DOHH2 (cell line): ENCODE measurements around the gene LLPH.

Source experiments
- H3F3A ChIP-seq: fragments of 200-600 bp; sonication (generic), shearing (Covaris generic); 2 replicates; pipeline ENCODE4 v1.6.0; 2016; ENCODE audit warnings: antibody characterized with exemption, mild to moderate bottlenecking; ENCODE audit not compliant: control insufficient read depth, insufficient read depth
- H3K27ac ChIP-seq: fragments of 200-600 bp; sonication (generic); 2 replicates; pipeline ENCODE4 v1.5.1; 2014; ENCODE audit warnings: low read depth, mild to moderate bottlenecking, low read length, moderate library complexity
- H3K27me3 ChIP-seq: fragments of 200-600 bp; sonication (generic); 2 replicates; pipeline ENCODE4 v1.6.1; 2014; ENCODE audit warnings: mild to moderate bottlenecking, low read length, mixed read lengths; ENCODE audit not compliant: control insufficient read depth
- H3K36me3 ChIP-seq: fragments of 200-600 bp; sonication (generic); 2 replicates; pipeline ENCODE4 v1.6.1; 2014; ENCODE audit warnings: mild to moderate bottlenecking, low read length, moderate library complexity, mixed read lengths; ENCODE audit not compliant: control insufficient read depth
- H3K4me1 ChIP-seq: fragments of 200-600 bp; sonication (generic); 2 replicates; pipeline ENCODE4 v1.6.1; 2014; ENCODE audit warnings: mild to moderate bottlenecking, low read length, mixed read lengths; ENCODE audit not compliant: control insufficient read depth
- H3K4me2 ChIP-seq: fragments of 200-600 bp; sonication (generic); 2 replicates; pipeline ENCODE4 v1.6.0; 2014; ENCODE audit warnings: mild to moderate bottlenecking, low read length, moderate library complexity
- H3K4me3 ChIP-seq: fragments of 200-600 bp; sonication (generic); 2 replicates; pipeline ENCODE4 v1.5.1; 2014; ENCODE audit warnings: mild to moderate bottlenecking, low read length, mixed read lengths
- H3K79me2 ChIP-seq: fragments of 200-600 bp; sonication (generic); 2 replicates; pipeline ENCODE4 v1.6.1; 2014; ENCODE audit warnings: mild to moderate bottlenecking, low read length, mixed read lengths; ENCODE audit not compliant: control insufficient read depth
- H3K9me2 ChIP-seq: fragments of 200-600 bp; sonication (generic); replicated peaks from 2 replicates; pipeline ENCODE4 v1.6.1; 2014; ENCODE audit warnings: mild to moderate bottlenecking, low read length, mixed read lengths; ENCODE audit not compliant: control insufficient read depth
- H3K9me3 ChIP-seq: fragments of 200-600 bp; sonication (generic); 2 replicates; pipeline ENCODE4 v1.6.1; 2014; ENCODE audit warnings: antibody characterized with exemption, low read length, mixed read lengths; ENCODE audit not compliant: control insufficient read depth, insufficient read depth
- H4K20me1 ChIP-seq: fragments of 200-600 bp; sonication (generic); 2 replicates; pipeline ENCODE4 v1.6.0; 2014; ENCODE audit warnings: low read depth, mild to moderate bottlenecking, antibody characterized with exemption, low read length, moderate library complexity; ENCODE audit not compliant: control insufficient read depth, insufficient read depth
- EZH2phosphoT487 ChIP-seq: fragments of 200-600 bp; sonication (generic); IDR thresholded peaks from 2 replicates; pipeline ENCODE4 v1.6.1; 2017; ENCODE audit warnings: borderline replicate concordance, mild to moderate bottlenecking, antibody characterized with exemption, low read length, moderate library complexity, mixed read lengths
- TF ChIP-seq, protein P1 (sequence below): fragments of 200-600 bp; sonication (generic); IDR thresholded peaks from one replicate; pipeline ENCODE4 v1.5.1; 2014; ENCODE audit warnings: antibody characterized with exemption, mild to moderate bottlenecking, low read depth, low read length; ENCODE audit not compliant: poor library complexity, severe bottlenecking

LLPH gene

DNA sequence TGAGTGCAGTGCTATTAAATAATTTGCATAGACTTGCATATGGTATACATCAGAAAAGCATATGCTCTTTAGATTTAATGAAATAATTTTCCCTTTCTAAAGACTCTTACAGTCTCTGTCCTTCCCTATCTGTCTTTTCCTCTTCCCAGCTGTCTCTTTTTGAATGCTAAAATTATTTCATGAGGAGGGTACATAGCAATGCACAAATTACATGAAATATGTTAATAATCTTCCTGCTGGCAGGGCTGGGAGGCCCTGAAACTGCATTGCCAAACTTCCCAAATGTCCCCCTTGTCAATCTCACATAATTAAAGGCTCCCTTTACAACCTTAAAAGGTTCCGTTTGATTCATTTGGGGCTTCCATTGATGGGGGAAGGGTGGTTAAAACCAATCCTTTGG lies 22.2 kb downstream of the LLPH start:
- H3F3A ChIP-seq: no peaks in the 10 kb centered on the region

DNA sequence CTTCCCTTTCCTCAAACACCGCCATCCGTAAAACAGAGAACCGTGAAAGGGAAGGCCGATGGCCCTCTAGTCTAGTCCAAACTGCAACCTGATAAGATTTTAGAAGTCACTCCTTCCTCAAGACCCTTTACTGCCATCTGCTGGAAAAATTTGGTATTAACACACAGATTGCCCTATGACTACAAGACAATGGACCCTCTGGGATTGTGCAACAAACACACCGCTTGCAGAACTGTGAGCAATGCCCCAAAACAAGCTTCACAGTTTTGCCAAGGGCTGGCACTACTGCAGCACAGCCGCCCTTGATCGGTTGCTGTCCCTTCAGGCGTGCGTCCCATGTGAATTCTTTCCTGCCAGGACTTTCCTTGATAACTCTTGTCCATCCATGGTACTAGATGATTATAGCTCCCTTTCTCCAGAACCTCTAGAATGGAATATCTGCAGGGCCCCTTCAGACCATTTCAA lies 23.1 kb downstream of the LLPH start:
- Histone ChIP-seq H3K9me2 (no peaks in the 10 kb centered on the region), H3K4me2 (0 out of 2 replicates have a peak overlapping the region, but pooled peaks have one; percentile 8), H3K36me3 (no peaks in the 10 kb centered on the region), H3K9me3 (no peaks in the 10 kb centered on the region), H3F3A (no peaks in the 10 kb centered on the region), H3K27ac (no peak overlapping the region), H3K79me2 (no peaks in the 10 kb centered on the region), H3K4me3 (no peak overlapping the region), H3K4me1 (peaks cover 4% of the 10 kb centered on the region), H4K20me1 (no peaks in the 10 kb centered on the region), H3K27me3 (peaks cover 5% of the 10 kb centered on the region; the same call in 1 of the 2 replicates)
- no peak for TF ChIP-seq EZH2phosphoT487
- TF ChIP-seq, protein P1, sequence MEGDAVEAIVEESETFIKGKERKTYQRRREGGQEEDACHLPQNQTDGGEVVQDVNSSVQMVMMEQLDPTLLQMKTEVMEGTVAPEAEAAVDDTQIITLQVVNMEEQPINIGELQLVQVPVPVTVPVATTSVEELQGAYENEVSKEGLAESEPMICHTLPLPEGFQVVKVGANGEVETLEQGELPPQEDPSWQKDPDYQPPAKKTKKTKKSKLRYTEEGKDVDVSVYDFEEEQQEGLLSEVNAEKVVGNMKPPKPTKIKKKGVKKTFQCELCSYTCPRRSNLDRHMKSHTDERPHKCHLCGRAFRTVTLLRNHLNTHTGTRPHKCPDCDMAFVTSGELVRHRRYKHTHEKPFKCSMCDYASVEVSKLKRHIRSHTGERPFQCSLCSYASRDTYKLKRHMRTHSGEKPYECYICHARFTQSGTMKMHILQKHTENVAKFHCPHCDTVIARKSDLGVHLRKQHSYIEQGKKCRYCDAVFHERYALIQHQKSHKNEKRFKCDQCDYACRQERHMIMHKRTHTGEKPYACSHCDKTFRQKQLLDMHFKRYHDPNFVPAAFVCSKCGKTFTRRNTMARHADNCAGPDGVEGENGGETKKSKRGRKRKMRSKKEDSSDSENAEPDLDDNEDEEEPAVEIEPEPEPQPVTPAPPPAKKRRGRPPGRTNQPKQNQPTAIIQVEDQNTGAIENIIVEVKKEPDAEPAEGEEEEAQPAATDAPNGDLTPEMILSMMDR: peak; percentile 70

More for the DNA sequence above, 22.2 kb downstream of the LLPH start:
- H3K79me2 ChIP-seq: no peaks in the 10 kb centered on the region
- H3K36me3 ChIP-seq: no peaks in the 10 kb centered on the region
- H3K9me3 ChIP-seq: no peaks in the 10 kb centered on the region
- peaks cover 13% of the 10 kb centered on the region for H3K4me1 ChIP-seq
- no peaks in the 10 kb centered on the region for H3K9me2 ChIP-seq
- H3K27me3 ChIP-seq: peaks cover 2% of the 10 kb centered on the region; the same call in 1 of the 2 replicates
- no peak for TF ChIP-seq EZH2phosphoT487
- TF ChIP-seq, protein P1: no peak
- H3K27ac ChIP-seq: no peak overlapping the region
- H3K4me2 ChIP-seq: no peak overlapping the region
- no peaks in the 10 kb centered on the region for H4K20me1 ChIP-seq
- no peak overlapping the region for H3K4me3 ChIP-seq

DNA sequence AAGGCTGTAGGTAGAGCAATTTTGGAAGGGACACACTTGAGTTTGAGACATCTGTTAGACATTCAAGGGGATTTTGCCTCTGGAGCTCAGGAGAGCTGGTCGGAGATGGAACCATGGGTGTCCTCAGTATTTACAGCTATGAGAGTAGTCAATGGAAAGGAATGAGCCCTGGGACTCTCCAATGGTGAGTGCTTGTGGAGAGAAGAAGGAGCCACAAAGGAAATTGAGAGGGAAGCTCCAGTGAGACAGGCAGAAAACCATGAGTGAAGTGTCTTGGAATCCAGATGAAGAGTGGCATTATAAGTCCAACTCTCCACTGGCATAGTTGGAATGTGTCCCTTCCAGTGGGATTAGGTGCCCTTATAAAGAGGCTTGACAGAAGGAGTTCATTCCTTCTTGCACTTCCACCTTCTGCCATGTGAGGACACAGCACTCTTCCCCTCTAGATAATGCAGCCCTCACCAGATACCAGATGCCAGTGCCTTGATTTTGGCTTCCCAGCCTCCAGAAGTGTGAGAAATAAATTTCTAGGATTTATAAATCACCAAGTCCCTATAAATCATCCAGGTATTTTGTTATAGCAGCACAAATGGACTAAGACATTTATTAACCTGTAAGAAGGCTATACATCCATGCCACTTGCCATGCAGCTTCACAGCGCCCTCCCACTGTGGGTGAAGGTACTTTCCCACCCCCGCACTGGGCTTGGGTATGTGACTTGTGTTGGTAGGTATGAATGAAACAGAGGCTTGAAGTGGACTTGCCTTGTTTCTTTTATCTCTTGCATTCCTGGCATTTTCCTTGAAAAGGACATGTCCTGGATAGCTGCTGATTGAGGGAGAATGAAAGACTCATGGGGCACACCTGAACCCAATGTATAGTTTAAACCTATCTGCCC lies 27.3 kb downstream of the LLPH start:
- H3K79me2 ChIP-seq: no peaks in the 10 kb centered on the region
- no peaks in the 10 kb centered on the region for H3K9me2 ChIP-seq
- H3K9me3 ChIP-seq: no peaks in the 10 kb centered on the region
- H3K4me2 ChIP-seq: no peak overlapping the region
- peaks cover 3% of the 10 kb centered on the region; the same call in 1 of the 2 replicates for H3K4me1 ChIP-seq
- no peaks in the 10 kb centered on the region for H4K20me1 ChIP-seq
- no peaks in the 10 kb centered on the region for H3F3A ChIP-seq
- no peaks in the 10 kb centered on the region for H3K36me3 ChIP-seq
- no peak overlapping the region for H3K27ac ChIP-seq
- no peak overlapping the region for H3K4me3 ChIP-seq
- no peak for TF ChIP-seq EZH2phosphoT487
- TF ChIP-seq, protein P1: peak; percentile 35
- peaks cover 5% of the 10 kb centered on the region; the same call in 1 of the 2 replicates for H3K27me3 ChIP-seq
